Natural killer cell treated with Interleukin-12 subunit alpha and Interleukin-12 subunit beta and Interleukin-15 and Interleukin-18, amount 100 ng/mL, for 72 hours (primary cell): ENCODE results near the gene SIPA1L3. TPM values are rescaled to one million over a fixed set of nuclear protein-coding genes. Genes with fewer than 3 reads are reported as not detected.
A peak's percentile ranks its signal among the peaks of the same experiment; 100 is the strongest.

Experiments used
- ATAC-seq, 2 donors: fragments of 150-1000 bp; cut with Tn5 transposase in 1 of 2; sonication (Bioruptor Pico), chemical (Tn5 transposase) in 1 of 2; 2 replicates each; pipeline ENCODE4 v1.10.0; 2021
- DNase-seq: peaks from one replicate; pipeline ENCODE4 v3.0.0; 2022; ENCODE audit warnings: low spot score
- H3K27ac Mint-ChIP-seq, 2 donors: 1 replicate in 1 of 2; 2 replicates in 1 of 2; pipeline ENCODE4 v1.8.0; 2022; ENCODE audit warnings: mixed read lengths in 2 of 2, mild to moderate bottlenecking in 1 of 2, moderate library complexity in 1 of 2
- H3K27me3 Mint-ChIP-seq, 2 donors: 1 replicate in 1 of 2; 2 replicates in 1 of 2; pipeline ENCODE4 v1.8.0; 2022; ENCODE audit warnings: mixed read lengths in 2 of 2
- H3K36me3 Mint-ChIP-seq: one replicate; pipeline ENCODE4 v1.8.0; 2022; ENCODE audit warnings: mixed read lengths
- H3K4me1 Mint-ChIP-seq, 2 donors: 1 replicate in 1 of 2; 2 replicates in 1 of 2; pipeline ENCODE4 v1.8.0; 2022; ENCODE audit warnings: low read depth in 2 of 2, mixed read lengths in 2 of 2, mild to moderate bottlenecking in 1 of 2
- H3K4me3 Mint-ChIP-seq: one replicate; pipeline ENCODE4 v1.8.0; 2022; ENCODE audit warnings: mixed read lengths
- H3K9me3 Mint-ChIP-seq: 2 replicates; pipeline ENCODE4 v1.8.0; 2022; ENCODE audit warnings: mixed read lengths
- total RNA-seq, 2 donors: library from RNA; stranded (reverse); gene quantifications; one replicate each; pipeline ENCODE4 v1.2.3, GENCODE V29; 2022

SIPA1L3 gene
- total RNA-seq, 2 donors from 2014 or later, result 16.8 to 31.0 TPM

- H3K27me3 Mint-ChIP-seq, result peaks cover 13 to 21% of the 10 kb centered on the region in 2 donors
- no peak overlapping the region for H3K4me3 Mint-ChIP-seq
- H3K36me3 Mint-ChIP-seq, result peaks cover 4% of the 10 kb centered on the region
- H3K4me1 Mint-ChIP-seq, result peaks cover 19 to 20% of the 10 kb centered on the region in 2 donors
- ATAC-seq, result no peak
- peaks cover 4% of the 10 kb centered on the region for H3K9me3 Mint-ChIP-seq
- peak overlapping the region in 1 of 2 donors; percentile 62 for H3K27ac Mint-ChIP-seq
- no peak for DNase-seq
These were observed 303.5 kb downstream of the SIPA1L3 start for GRCh38 chr19:38210458-38210987.

GRCh38 chr19:38211151-38211591 lies 304.2 kb downstream of the SIPA1L3 start:
- H3K4me3 Mint-ChIP-seq, result no peak overlapping the region
- ATAC-seq, result no peak
- peaks cover 13 to 25% of the 10 kb centered on the region in 2 donors for H3K27me3 Mint-ChIP-seq

GRCh38 chr19:38211766-38212165 lies 304.8 kb downstream of the SIPA1L3 start:
- Mint-ChIP-seq H3K27ac (no peak overlapping the region), H3K4me3 (no peak overlapping the region), H3K36me3 (peaks cover 4% of the 10 kb centered on the region), H3K4me1 (peaks cover 19 to 20% of the 10 kb centered on the region in 2 donors), H3K9me3 (peaks cover 4% of the 10 kb centered on the region), H3K27me3 (peaks cover 13 to 25% of the 10 kb centered on the region in 2 donors)
- ATAC-seq (no peak), DNase-seq (no peak)

More at GRCh38 chr19:38211151-38211591, 304.2 kb downstream of the SIPA1L3 start:
- peaks cover 4% of the 10 kb centered on the region for H3K36me3 Mint-ChIP-seq
- no peak for DNase-seq
- H3K9me3 Mint-ChIP-seq, result peaks cover 4% of the 10 kb centered on the region
- H3K27ac Mint-ChIP-seq, result no peak overlapping the region
- peaks cover 19 to 20% of the 10 kb centered on the region in 2 donors for H3K4me1 Mint-ChIP-seq

- Mint-ChIP-seq H3K36me3 (peaks cover 4% of the 10 kb centered on the region), H3K27ac (peak overlapping the region; percentile 90 to 91)
- ATAC-seq, result no peak
These were observed 306.5 kb downstream of the SIPA1L3 start for GRCh38 chr19:38213469-38213868.

GRCh38 chr19:38213911-38214625 lies 307.1 kb downstream of the SIPA1L3 start:
- ATAC-seq, result peak; percentile 91
- peaks cover 26% of the 10 kb centered on the region in 2 donors for H3K27me3 Mint-ChIP-seq
- DNase-seq, result peak; percentile 78
- H3K4me1 Mint-ChIP-seq, result peaks cover 19 to 20% of the 10 kb centered on the region in 2 donors
- peaks cover 4% of the 10 kb centered on the region for H3K36me3 Mint-ChIP-seq
- H3K27ac Mint-ChIP-seq, result peak overlapping the region; percentile 90 to 91
- peaks cover 4% of the 10 kb centered on the region for H3K9me3 Mint-ChIP-seq
- peak overlapping the region; percentile 76 for H3K4me3 Mint-ChIP-seq

More at GRCh38 chr19:38213469-38213868, 306.5 kb downstream of the SIPA1L3 start:
- peaks cover 19 to 20% of the 10 kb centered on the region in 2 donors for H3K4me1 Mint-ChIP-seq
- peaks cover 4% of the 10 kb centered on the region for H3K9me3 Mint-ChIP-seq
- H3K4me3 Mint-ChIP-seq, result no peak overlapping the region
- DNase-seq, result no peak
- peaks cover 20 to 23% of the 10 kb centered on the region in 2 donors for H3K27me3 Mint-ChIP-seq

- Mint-ChIP-seq H3K4me3 (no peak overlapping the region), H3K27me3 (peaks cover 28 to 35% of the 10 kb centered on the region in 2 donors), H3K4me1 (peaks cover 10% of the 10 kb centered on the region in 2 donors), H3K9me3 (peaks cover 4% of the 10 kb centered on the region), H3K36me3 (peaks cover 4% of the 10 kb centered on the region), H3K27ac (no peak overlapping the region)
- DNase-seq, result no peak
- no peak for ATAC-seq
These were observed 310.0 kb downstream of the SIPA1L3 start for GRCh38 chr19:38216785-38217641.

- peaks cover 33 to 43% of the 10 kb centered on the region in 2 donors for H3K27me3 Mint-ChIP-seq
- no peak overlapping the region for H3K27ac Mint-ChIP-seq
- H3K4me3 Mint-ChIP-seq, result no peak overlapping the region
These were observed 311.2 kb downstream of the SIPA1L3 start for GRCh38 chr19:38218204-38218603.

GRCh38 chr19:38219221-38219620 lies 312.2 kb downstream of the SIPA1L3 start:
- ATAC-seq, result no peak
- Mint-ChIP-seq H3K4me3 (no peak overlapping the region), H3K27me3 (peaks cover 32 to 51% of the 10 kb centered on the region in 2 donors), H3K9me3 (peaks cover under 1% of the 10 kb centered on the region), H3K27ac (no peak overlapping the region), H3K4me1 (peaks cover 12 to 14% of the 10 kb centered on the region in 2 donors), H3K36me3 (peaks cover 11% of the 10 kb centered on the region)
- DNase-seq, result no peak

More at GRCh38 chr19:38218204-38218603, 311.2 kb downstream of the SIPA1L3 start:
- peaks cover 14% of the 10 kb centered on the region in 2 donors for H3K4me1 Mint-ChIP-seq
- ATAC-seq, result no peak
- peaks cover 4% of the 10 kb centered on the region for H3K9me3 Mint-ChIP-seq
- peaks cover 9% of the 10 kb centered on the region for H3K36me3 Mint-ChIP-seq
- DNase-seq, result no peak

GRCh38 chr19:38221421-38221820 lies 314.4 kb downstream of the SIPA1L3 start:
- H3K27ac Mint-ChIP-seq, result no peak overlapping the region
- ATAC-seq (no peak), DNase-seq (no peak)
- H3K4me3 Mint-ChIP-seq, result no peak overlapping the region
- H3K4me1 Mint-ChIP-seq, result peaks cover 14% of the 10 kb centered on the region in 2 donors
- peaks cover 35 to 60% of the 10 kb centered on the region in 2 donors for H3K27me3 Mint-ChIP-seq
- no peaks in the 10 kb centered on the region for H3K9me3 Mint-ChIP-seq
- peaks cover 9% of the 10 kb centered on the region for H3K36me3 Mint-ChIP-seq

GRCh38 chr19:38221919-38222830 lies 315.2 kb downstream of the SIPA1L3 start:
- Mint-ChIP-seq H3K9me3 (no peaks in the 10 kb centered on the region), H3K36me3 (peaks cover 9% of the 10 kb centered on the region), H3K4me3 (no peak overlapping the region), H3K27ac (no peak overlapping the region), H3K4me1 (peaks cover 14 to 18% of the 10 kb centered on the region in 2 donors), H3K27me3 (peaks cover 41 to 68% of the 10 kb centered on the region in 2 donors)
- ATAC-seq, result no peak
- no peak for DNase-seq

GRCh38 chr19:38223119-38223523 lies 316.1 kb downstream of the SIPA1L3 start:
- H3K4me1 Mint-ChIP-seq, result peaks cover 14 to 18% of the 10 kb centered on the region in 2 donors
- ATAC-seq (no peak), DNase-seq (no peak)
- H3K4me3 Mint-ChIP-seq, result peak overlapping the region; percentile 18
- peaks cover 47 to 70% of the 10 kb centered on the region in 2 donors for H3K27me3 Mint-ChIP-seq
- H3K9me3 Mint-ChIP-seq, result no peaks in the 10 kb centered on the region
- peaks cover 9% of the 10 kb centered on the region for H3K36me3 Mint-ChIP-seq
- H3K27ac Mint-ChIP-seq, result no peak overlapping the region

- DNase-seq (no peak), ATAC-seq (no peak)
- peaks cover 9% of the 10 kb centered on the region for H3K36me3 Mint-ChIP-seq
- peaks cover 43 to 65% of the 10 kb centered on the region in 2 donors for H3K27me3 Mint-ChIP-seq
- H3K4me3 Mint-ChIP-seq, result peak overlapping the region; percentile 18
- H3K27ac Mint-ChIP-seq, result no peak overlapping the region
- H3K4me1 Mint-ChIP-seq, result peaks cover 14 to 18% of the 10 kb centered on the region in 2 donors
- no peaks in the 10 kb centered on the region for H3K9me3 Mint-ChIP-seq
These were observed 316.6 kb downstream of the SIPA1L3 start for GRCh38 chr19:38223617-38224013.
